NCI-H345 (cell line): ENCODE measurements around the gene KIF22.
"Not testable (repeated sequence)": the region's sequence is repeated elsewhere in the genome, so short reads cannot be mapped to it uniquely, and the experiment has no call there.

Experiments
- DNase-seq: peaks from one replicate; lab custom pipeline; 2025; lab: John Stamatoyannopoulos, UW

The KIF22 gene

GRCh38 chr16:29790183-29790948, at the start of gene KIF22:
Gene KIF22 (plus strand): TSS chr16:29790751. CDS start chr16:29790760, 9 bp downstream.
- DNase-seq: peak; percentile 100

- peak; percentile 7 for DNase-seq
These were observed 47.8 kb upstream of the KIF22 start for GRCh38 chr16:29742683-29743275.

DNA sequence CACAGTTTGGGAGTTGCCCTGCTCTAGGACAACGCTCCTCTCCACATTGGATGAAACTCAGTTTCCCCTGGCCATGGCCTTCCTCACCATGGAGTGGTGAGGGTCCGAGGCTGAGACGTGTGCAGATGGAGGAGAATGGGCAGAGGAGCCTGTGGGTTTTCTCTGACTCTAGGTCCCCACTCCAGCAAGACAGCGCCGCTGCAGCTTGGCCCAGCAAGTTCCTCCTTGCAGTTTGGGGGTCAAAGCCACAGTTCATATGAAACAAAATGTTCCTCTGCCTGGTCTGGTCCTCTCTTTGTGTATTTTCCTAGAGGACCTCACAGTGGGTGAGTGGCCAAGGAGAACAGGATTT, 47.1 kb upstream of the KIF22 start:
- DNase-seq: no peak

GRCh38 chr16:29743827-29744531, 46.6 kb upstream of the KIF22 start:
- no peak for DNase-seq

DNA sequence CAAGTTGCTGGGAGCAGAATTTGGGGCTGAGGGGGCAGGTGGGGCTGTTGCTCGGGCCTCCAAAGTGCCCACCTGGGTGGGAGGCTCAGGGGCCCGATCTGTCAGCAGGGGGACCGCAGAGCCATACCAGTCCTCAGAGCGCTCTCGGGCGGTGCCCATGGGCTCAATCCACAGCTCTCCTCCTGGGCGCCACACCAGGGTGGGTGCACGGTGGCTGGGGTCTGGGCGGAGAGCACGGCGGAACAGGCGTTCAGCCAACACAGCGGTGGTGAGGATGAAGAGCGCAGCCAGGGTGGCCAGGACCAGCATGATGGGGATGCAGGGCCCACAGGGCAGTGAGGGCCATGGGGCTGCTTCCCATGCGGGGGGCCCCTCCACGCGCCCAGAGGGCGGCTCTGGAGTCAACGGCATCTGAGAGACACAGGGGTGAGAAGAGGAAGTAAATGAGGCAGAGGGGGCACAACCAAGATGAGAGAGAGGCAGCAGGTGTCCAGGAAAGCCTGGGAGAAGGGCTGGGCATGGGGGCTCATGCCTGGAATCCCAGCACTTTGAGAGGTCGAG, 45.9 kb upstream of the KIF22 start:
- DNase-seq: no peak

GRCh38 chr16:29745121-29745852, 45.3 kb upstream of the KIF22 start:
- DNase-seq: no peak

DNA sequence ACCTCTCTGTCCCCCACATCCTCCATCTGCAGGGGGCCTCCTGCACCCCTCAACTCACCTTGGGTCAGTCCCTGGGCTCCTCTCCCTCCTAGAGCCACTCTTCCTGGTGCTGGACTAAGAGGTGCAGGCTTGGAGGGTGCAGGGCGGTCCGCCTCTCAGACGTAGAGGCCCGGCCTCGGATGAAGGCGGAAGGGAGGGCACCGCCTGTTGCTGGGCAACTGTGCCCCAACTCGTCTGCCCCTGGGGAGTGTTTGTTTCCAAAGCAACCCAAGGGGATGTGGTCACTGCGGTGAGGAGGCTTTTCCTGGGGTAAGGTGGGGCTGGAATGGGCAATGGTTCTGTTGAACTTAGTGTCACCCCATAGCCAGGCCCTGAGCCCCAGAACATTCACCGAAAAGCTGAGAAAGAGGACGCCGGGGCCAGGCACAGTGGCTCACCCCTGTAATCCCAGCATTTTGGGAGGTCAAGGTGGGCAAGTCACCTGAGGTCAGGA, 44.7 kb upstream of the KIF22 start, which contains the start of gene C16orf54:
C16orf54 (minus strand) TSS at position 138 of the 493 bp plus-strand sequence. CDS start 1,039 bp downstream, outside the sequence.
- DNase-seq: no peak

GRCh38 chr16:29746518-29746917, 44.0 kb upstream of the KIF22 start:
- DNase-seq: not testable (repeated sequence)

DNA sequence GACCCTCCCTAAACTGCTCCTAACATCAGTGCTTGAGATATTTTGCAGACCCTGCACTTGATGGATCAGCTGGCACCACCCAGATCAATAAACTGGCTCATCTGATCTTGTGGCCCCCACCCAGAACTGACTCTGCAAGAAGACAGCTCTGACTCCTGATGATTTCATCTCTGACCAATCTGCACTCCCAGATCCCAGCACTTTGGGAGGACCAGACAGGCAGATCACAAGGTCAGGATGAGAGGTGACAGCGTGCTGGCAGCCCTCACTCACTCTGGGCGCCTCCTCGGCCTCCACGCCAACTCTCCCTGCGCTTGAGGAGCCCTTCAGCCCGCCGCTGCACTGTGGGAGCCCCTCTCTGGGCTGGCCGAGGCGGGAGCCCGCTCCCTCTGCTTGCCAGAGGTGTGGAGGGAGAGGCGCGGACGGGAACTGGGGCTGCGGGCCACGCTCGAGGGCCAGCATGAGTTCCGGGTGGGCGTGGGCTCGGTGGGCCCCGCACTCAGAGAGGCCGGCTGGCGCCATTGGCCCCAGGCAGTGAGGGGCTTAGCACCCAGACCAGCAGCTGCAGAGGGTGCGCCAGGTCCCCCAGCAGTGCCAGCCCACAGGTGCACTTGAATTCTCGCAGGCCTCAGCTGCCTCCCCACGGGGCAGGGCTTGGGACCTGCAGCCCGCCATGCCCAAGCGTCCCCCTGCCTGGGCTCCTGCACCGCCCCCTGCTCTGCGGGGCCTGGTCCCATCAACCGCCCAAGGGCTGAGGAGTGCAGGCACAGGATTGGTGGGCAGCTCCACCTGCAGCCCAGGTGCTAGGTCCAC, 42.4 kb upstream of the KIF22 start:
- no peak for DNase-seq

GRCh38 chr16:29748760-29749149, 41.8 kb upstream of the KIF22 start:
- DNase-seq: not testable (repeated sequence)

GRCh38 chr16:29753516-29753915, 37.0 kb upstream of the KIF22 start:
- no peak for DNase-seq

DNA sequence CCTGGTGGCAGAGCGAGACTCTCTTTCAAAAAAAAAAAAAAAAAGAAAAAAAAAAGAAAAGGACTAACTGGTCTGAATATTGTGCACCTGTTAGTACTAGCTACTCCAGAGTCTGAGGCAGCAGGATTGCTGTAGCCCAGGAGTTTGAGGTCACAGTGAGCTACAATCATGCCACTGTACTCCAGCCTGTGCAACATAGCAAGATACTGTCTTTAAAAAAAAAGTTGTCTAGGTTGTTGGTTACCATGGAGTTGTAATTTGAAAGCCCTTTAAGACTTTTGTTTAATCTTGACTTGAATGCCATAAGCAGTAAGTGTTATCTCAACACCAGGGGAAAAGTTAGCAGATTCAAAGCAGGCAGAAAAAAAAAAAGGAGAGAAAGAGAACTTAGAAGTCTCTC, 33.9 kb upstream of the KIF22 start:
- no peak for DNase-seq

GRCh38 chr16:29757086-29757485, 33.5 kb upstream of the KIF22 start:
- DNase-seq: not testable (repeated sequence)

- DNase-seq: no peak
These were observed 32.5 kb upstream of the KIF22 start for GRCh38 chr16:29757950-29758466.

DNA sequence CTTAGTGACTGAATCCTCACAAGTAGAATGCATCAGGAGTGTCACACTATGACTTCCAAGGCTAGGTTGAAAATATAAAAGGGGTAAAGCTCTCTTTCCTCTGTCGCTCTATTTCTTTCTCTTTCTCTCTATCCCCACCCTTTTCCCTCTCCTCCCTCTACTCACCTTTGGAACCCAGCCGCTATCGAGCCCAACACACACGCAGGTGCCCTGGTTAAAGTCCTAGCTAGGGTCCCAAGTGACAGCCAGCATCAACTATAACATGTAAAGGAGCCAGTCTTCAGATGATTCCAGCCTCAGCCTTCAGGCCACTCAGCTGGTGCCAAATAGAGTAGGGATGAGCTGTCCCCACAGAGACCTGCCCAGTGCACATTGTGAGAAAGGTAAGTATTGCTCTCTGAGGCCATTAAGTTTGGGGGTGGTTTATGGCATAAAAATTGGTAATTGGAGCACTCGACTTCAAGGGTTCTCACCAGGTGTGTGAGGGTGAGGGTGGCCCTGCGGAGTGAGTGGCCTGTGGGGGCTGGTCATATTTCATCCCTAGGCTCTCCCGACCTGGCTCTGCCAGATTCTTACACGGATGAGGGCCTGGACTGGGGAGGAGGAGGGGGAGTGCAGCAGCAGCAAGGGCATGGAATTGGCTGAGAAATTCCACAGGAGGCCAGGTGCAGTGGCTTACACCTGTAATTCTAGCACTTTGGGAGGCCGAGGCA, 29.8 kb upstream of the KIF22 start:
- DNase-seq: no peak

- not testable (repeated sequence) for DNase-seq
These were observed 29.3 kb upstream of the KIF22 start for GRCh38 chr16:29761280-29761651.

GRCh38 chr16:29761882-29762281, 28.7 kb upstream of the KIF22 start:
- DNase-seq: no peak

DNA sequence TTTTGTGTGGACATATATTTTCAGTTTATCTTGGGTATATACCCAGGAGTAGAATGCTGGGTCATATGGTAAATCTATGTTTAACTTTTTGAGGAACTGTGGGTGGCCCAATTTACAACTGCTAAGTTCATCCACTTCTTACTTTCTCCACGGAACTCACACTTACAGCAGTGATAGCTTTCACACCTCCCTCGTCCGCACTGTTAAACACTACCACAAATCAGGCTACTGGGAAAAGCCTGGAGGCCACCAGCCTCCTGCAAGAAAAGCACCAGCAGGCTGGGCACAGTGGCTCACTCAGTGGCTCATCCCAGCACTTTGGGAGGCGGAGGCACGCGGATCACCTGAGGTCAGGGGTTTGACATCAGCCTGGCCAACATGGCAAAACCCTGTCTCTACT, 27.2 kb upstream of the KIF22 start:
- no peak for DNase-seq

DNA sequence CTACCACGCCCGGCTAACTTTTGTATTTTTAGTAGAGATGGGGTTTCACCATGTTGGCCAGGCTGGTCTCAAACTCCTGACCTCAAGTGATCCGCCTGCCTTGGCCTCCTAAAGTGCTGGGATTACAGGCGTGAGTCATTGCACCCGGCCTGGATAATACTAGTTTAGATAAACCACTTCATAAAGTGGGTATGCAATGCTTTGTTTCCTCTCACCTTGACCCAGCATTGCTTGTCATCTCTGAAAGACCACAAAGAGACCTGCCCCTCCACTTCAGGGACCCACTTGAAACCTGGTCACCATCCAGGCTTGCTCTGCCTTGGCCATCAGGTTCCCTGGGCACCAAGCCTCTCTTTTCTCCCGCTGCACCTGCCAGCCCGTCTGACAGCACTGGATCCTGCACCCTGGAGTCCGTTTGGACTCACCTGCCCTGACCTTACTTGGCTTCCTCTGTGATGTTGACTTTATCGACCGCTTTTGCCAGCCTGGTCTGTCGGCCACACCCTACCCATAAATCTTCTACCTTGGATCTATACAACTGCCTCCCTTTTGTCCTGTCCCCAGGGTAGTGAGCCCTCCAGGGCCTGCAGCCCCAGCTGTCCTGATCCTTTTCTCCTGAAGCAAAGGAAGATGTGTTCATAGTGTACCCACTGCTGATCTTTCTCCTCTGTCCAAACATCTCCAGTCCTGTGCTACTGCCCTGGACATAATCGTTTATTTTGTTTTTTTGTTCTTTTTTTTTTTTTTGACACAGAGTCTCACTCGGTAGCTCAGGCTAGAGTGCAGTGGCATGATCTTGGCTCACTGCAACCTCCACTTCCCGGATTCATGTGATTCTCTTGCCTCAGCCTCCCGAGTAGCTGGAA, 25.2 kb upstream of the KIF22 start:
- peak; percentile 81 for DNase-seq
